Activated CD4-positive, alpha-beta T cell treated with anti-CD3 and anti-CD28 coated beads, Interleukin-2, amount 50 U/mL, for 16 hours (primary cell): ENCODE measurements around the gene DDX54.
"Not testable (repeated sequence)": the region's sequence is repeated elsewhere in the genome, so short reads cannot be mapped to it uniquely, and the experiment has no call there.

ENCODE experiments used
- DNase-seq: peaks from one replicate; pipeline ENCODE4 v3.0.0-alpha.2; 2020

DDX54 gene

DNA sequence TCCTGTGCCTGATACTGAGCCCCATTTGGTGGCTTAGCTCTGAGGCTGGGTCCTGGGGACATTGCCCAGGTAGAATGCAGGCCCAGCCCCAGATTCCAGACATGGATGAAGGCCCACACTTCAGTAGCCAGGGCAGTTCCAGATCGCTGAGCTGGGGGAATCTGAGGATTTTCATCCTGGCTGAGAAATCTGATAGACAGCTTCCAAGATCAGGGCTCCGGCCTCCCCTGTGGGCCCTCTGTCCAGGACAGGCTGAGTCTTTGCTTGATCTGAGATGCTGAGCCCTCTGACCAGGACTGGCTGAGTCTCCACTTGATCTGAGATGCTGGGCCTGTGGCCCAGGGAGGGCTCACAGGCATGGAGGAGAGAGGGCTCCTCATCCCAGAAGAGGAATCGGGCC is 46.5 kb downstream of the DDX54 start:
- no peak for DNase-seq

DNA sequence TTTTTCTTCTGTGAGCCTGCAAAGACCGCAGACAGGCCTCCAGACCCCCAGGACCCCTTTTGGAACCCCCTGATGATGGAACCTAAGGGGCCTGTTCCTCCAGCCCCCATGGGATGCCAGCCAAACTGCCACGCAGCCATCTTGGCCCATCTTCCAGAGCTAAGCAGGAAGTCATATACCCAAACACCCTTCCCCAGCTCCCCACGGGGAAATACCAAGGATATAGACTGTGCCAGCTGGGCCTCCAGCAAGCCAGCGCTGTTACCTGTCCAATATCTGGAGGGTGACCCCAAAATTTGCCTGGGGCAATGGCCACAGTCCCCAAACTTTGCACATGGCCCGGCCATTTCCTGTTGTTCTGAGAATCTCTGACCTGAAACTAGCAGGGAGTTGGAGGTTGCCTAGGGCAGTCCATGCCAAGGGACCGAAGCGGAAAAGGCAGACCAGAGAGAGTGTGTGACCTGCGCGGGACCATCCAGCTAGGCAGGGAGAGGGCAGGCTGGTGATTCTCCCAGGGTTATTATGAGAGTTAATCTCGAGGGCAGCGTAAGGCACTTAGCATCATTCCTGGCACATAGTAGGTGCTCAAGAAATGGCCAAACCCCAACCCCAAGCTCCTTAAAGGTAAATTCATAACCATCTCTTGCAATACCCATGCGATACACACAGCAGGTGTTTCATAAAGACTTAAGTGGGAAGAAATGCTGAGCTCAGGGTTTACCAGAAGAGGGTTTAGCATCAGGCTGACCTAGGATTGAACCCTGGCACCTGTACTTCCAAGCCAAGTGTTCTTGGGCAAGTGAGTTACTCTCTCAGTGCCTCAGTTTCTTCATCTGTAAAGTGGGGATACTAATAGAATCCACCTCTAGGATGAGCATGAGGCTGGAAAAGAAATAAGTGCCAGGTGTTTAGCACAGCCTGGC is 47.2 kb downstream of the DDX54 start:
- DNase-seq = no peak

- DNase-seq = no peak
These were observed 48.2 kb downstream of the DDX54 start for GRCh38 chr12:113136990-113137511.

DNA sequence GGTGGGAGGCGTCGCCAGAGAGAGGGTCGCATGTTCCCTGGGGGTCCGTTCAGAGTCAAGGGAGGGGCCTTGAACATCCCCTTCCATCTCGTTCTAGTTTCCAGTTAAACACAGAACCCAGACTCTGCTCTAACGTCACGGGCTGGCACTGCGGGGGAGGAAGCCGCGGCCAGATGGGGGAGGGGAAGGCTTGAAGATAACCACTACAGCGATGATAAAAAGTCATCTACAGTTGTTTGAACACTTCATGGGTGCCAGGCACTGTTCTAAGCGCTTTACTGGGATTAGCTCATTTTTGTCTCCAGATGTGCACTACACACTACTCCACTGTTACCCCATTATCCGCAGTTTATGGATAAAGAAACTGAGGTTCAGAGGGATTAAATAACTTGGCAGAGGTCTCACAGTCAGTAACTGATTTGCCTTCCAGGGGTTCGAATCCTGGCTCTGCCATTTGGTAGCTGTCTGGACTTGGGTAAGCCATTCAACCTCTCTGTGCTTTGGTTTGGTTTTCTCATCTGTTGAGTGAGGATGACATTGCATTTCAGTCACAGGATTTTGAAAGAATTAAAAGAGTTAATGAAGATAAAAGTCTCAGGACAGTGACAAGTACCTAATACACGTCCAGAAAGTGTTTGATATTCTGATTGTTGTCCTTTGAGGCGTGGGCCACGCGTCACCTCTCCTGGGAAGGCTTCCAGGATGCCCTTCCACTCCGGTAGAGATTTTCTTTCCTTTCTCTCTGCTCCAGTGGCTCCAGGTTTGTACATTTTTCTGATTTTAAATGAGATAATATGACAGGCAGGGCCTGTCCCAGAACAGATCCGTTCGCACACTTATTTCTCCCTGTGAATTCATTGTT is 48.9 kb downstream of the DDX54 start:
- DNase-seq = peak; percentile 37

- peak; percentile 69 for DNase-seq
These were observed 49.8 kb downstream of the DDX54 start, which contains the start of gene RASAL1 for GRCh38 chr12:113135178-113136127. RASAL1 (minus strand) TSS chr12:113135761; CDS start chr12:113135462, 299 bp downstream.

- no peak for DNase-seq
These were observed 50.7 kb downstream of the DDX54 start for GRCh38 chr12:113134521-113134951.

GRCh38 chr12:113134071-113134470 is 51.2 kb downstream of the DDX54 start:
- no peak for DNase-seq

DNA sequence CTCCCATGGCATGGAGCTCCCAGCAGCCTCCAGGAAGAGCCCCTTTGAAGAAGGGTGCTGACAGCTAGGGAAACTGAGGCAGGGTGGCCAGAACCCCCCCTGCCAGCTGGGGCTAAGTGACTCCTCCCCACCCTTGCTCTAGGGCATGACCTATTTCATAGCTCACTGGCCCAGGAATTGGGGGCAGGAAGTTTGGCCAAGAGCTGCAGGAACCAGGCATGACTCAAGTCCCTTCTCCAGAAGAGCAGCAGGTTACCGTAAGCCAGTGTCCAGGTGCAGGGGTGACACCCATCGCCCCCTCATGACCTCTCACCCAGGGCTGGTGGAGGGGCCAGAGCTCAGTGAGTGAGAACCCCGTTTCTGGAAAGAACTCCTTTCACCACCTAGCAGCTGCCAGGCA is 51.6 kb downstream of the DDX54 start:
- no peak for DNase-seq

- no peak for DNase-seq
These were observed 52.2 kb downstream of the DDX54 start for GRCh38 chr12:113133036-113133435.

DNA sequence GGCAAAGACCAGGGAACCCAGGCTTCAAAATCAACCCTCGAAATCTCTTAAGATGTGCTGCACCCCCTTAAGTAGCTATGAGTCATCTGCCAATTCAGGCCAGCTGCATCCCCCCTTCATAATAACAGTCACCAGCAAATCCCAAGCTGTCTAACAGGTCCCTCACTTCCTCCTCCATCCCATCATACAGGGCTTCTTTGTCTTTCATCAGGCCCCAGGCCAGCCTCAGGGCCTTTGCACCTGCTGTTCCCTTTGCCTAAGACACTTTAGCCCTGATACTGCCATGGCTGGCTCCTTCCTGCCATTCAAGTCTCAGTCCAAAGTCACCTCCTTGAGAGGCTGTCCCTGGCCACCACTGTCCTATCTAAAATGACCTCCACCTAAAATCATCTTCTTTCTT is 53.7 kb downstream of the DDX54 start:
- no peak for DNase-seq

GRCh38 chr12:113130457-113131135 is 54.7 kb downstream of the DDX54 start:
- no peak for DNase-seq

GRCh38 chr12:113129664-113130456 is 55.4 kb downstream of the DDX54 start:
- no peak for DNase-seq

DNA sequence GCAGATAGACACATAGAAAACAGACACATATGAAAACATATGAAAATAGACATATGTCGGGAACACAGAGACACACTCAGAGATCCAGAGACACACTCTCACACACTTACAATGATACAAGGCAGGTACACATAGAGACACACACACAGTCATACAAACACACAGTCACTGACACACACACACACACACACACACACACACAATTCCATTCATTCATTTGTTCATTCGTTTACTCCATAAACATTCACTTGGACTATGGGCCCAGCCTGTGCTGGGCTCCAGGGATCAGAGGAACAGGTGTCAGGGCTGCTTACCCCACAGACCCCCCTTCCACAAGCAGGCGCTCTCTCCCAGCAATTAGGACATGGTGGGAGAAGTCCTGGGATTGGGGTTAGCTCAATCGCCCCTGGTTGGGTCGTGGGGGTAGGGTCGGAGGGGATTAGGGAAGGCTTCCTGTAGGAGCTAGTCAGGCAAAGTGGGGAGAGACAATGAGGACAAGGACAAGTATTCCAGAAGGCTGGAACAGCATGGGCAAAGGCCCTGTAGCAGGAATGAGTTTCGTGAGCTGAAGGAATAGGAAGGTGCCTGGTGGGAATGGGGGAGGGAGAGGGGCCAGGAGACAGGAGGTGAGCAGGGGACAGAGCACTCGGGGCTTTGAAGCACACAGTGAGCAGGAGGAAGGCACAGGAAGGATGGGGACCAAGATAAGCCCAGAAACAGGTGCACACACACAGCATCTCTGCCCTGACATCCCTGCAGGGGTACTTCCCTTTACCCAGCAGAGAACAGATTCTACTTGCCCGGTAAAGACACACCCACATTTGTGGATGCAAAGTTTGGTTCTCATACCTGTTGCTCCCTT is 56.2 kb downstream of the DDX54 start:
- no peak for DNase-seq

- DNase-seq = no peak
These were observed 57.5 kb downstream of the DDX54 start for GRCh38 chr12:113127791-113128199.

DNA sequence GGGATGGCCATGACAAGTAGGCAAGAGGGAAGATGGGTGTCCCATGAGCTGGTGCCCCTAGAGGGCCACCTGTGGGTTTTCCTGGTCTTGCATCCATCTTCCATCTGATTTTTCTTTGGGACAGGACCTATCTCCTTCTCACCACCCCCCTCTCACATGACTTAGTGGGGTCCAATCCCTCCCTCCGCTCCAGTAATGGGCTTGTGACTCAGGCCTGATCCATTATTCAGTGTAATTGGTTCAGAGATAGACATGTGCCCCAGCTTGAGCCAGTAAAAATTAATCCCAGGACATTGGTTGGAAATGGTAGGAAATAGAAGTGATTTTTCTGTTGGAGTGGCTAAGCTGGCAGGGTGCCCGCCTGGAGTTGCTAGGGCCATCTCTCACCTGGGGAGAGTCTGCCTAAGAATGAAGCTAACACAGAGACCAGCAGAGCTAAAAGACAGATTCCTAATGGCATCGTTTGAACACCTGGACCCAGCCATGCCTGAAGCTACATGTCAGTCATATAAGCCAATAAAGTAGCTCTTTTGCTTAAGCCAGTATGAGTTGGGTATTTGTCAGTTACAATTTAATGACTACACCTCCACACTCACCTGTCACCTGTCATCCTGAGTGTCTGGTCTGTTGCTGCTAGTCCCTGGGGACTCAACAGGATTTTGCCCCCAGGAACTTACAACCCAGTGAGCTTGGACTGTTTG is 64.5 kb downstream of the DDX54 start:
- DNase-seq = no peak

- DNase-seq = no peak
These were observed 65.2 kb downstream of the DDX54 start for GRCh38 chr12:113119980-113120669.

GRCh38 chr12:113118142-113118541 is 67.1 kb downstream of the DDX54 start:
- DNase-seq = no peak

DNA sequence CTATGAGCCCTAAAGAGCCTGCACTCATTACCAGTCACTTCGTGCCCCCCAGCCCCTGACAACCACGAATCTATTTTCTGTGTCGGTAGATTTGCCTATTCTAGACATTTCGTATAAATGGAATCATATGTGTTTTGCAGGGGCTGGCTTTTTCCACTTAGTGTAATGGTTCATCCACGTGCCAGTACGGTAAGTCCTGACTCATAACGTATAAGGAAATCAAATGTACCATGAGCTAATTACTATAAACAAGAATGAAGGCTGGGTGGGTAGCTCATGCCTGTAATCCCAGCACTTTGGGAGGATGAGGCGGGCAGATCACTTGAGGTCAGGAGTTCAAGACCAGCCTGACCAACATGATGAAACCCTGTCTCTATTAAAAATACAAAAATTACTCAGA is 67.6 kb downstream of the DDX54 start:
- not testable (repeated sequence) for DNase-seq
